Suprapubic skin (tissue), 4 donors: ENCODE results near the gene ZNF124. TPM values are rescaled to one million over a fixed set of nuclear protein-coding genes. Genes with fewer than 3 reads are reported as not detected.
"Not testable (repeated sequence)": the region's sequence is repeated elsewhere in the genome, so short reads cannot be mapped to it uniquely, and the experiment has no call there.

Experiments used
- DNase-seq, 2 donors: peaks; one replicate each; pipeline ENCODE4 v3.0.0-alpha.2; 2019; ENCODE audit warnings: low spot score in 2 of 2
- H3K27ac ChIP-seq: fragments of 200-600 bp; sonication (generic); one replicate; pipeline ENCODE4 v1.5.1; 2019
- H3K27me3 ChIP-seq: fragments of 200-600 bp; sonication (generic); one replicate; pipeline ENCODE4 v1.5.1; 2019
- H3K36me3 ChIP-seq: fragments of 200-600 bp; sonication (generic); one replicate; pipeline ENCODE4 v1.5.1; 2019
- H3K4me1 ChIP-seq: fragments of 200-600 bp; sonication (generic); one replicate; pipeline ENCODE4 v1.5.1; 2019
- H3K4me3 ChIP-seq: fragments of 200-600 bp; sonication (generic); one replicate; pipeline ENCODE4 v1.5.1; 2019; ENCODE audit warnings: mild to moderate bottlenecking
- H3K9me3 ChIP-seq: fragments of 200-600 bp; sonication (generic); one replicate; pipeline ENCODE4 v1.5.1; 2019
- CTCF ChIP-seq, 2 donors: fragments of 200-600 bp in 1 of 2; fragments of 450-650 bp in 1 of 2; sonication (generic) in 1 of 2; IDR thresholded peaks; one replicate each; pipeline ENCODE4 v1.5.1; 2016 to 2019; ENCODE audit warnings: antibody characterized with exemption in 2 of 2, mild to moderate bottlenecking in 1 of 2, moderate library complexity in 1 of 2
- EP300 ChIP-seq: sonication (generic); formaldehyde crosslinking; IDR thresholded peaks from one replicate; pipeline ENCODE4 v1.6.1; 2017; ENCODE audit warnings: antibody characterized with exemption
- POLR2A ChIP-seq, 2 donors: fragments of 450-650 bp; IDR thresholded peaks; one replicate each; pipeline ENCODE4 v1.6.1; 2017; ENCODE audit warnings: antibody characterized with exemption in 2 of 2, mild to moderate bottlenecking in 2 of 2, moderate library complexity in 2 of 2
- POLR2AphosphoS5 ChIP-seq, 3 donors: sonication (generic); formaldehyde crosslinking; IDR thresholded peaks; one replicate each; pipeline ENCODE4 v1.6.1; 2017; ENCODE audit warnings: antibody characterized with exemption in 3 of 3
- WGBS: methylation state at CpG from one replicate; pipeline ENCODE4 v1.1.5; 2018; 5-methylcytosine and 5-hydroxymethylcytosine counted together
- total RNA-seq, 4 donors: library from RNA; depleted of rRNA; stranded (reverse); fragments of >200 nt; gene quantifications; one replicate each; pipeline ENCODE4 v1.1.0, GENCODE V29; 2016

Gene ZNF124
- total RNA-seq = 10 to 100 TPM; 12.6 to 15.1 (median 14.4) TPM

DNA sequence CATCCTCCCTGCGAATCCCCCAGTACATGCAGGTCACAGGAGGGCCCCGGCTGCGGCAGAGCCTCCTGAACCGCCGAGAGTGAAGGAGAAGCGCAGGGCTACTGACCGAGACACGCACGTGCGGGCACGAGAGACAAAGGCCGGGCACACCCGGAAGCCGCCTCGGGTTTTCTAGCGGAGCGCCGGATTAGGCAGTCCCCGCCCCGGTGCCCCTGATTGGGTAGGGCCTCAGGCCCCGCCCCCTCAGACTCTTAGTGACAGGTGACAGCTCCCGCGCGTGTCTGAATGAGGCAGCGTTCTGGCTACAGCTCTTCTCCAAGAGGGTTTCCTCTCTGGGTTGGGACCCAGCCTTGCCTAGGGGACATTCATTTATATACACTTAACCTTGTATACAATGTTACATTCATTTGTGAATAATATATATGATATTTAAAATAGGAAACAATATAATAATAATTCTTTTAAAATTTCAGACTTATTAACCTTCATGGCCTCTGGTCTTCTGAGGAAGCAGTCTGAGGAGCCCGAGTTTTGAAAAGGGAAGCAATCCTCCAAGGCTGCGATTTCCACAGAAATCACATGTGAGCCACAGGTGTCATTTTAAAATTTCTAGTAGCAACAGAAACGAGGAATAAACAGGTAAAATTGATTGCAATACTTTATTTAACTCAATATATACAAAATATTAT lies at the start of gene ZNF124:
TSS of gene ZNF124 (minus strand) at position 146 of the 689 bp plus-strand sequence. CDS start at position 3, 143 bp downstream.
- not testable (repeated sequence) for H3K4me3 ChIP-seq, H3K27me3 ChIP-seq, DNase-seq, H3K9me3 ChIP-seq, H3K27ac ChIP-seq, H3K4me1 ChIP-seq, H3K36me3 ChIP-seq
- WGBS = 28% methylated on average over 4 of the region's 28 CpGs

- not testable (repeated sequence) for H3K9me3 ChIP-seq, H3K4me1 ChIP-seq, DNase-seq, H3K36me3 ChIP-seq, H3K27ac ChIP-seq, H3K27me3 ChIP-seq, H3K4me3 ChIP-seq
- WGBS = 100% methylated on average over 1 of the region's 30 CpGs
Measured at GRCh38 chr1:247220280-247220679, 48.5 kb upstream of the ZNF124 start.

DNA sequence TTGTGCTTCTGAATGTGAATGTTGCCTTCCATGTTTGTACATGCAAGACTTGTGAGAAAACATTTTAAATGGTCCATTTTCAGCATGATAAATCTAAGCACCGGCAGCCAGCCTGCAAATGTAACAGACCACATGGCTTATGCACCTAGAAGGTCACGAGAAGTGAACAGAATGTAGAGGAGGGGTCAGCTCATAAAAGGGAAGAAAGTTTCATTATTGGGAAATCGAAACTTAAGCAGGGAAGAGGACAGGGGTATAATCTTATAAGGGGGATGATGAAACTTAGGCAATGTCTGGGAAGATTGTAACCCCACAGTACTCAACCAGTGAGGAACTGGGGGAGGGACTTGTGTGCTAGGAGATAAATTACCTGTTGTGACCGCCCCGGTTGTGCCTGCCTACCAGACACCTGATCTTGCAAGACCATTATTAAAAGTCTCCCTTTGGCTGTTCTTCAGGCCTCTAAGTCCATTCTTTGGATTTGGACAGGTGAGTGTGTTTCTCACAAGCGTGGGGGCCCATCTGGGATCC lies 46.4 kb upstream of the ZNF124 start:
- TF ChIP-seq EP300 (no peak), POLR2AphosphoS5 (IDR thresholded peaks at IDR 0.05) (no peak), CTCF (IDR thresholded peaks at IDR 0.05) (no peak), POLR2A (IDR thresholded peaks at IDR 0.05) (no peak)
- WGBS = 79% methylated on average over 6 of the region's 6 CpGs
- H3K27me3 ChIP-seq = peaks cover 2% of the 10 kb centered on the region
- no peaks in the 10 kb centered on the region for H3K4me1 ChIP-seq
- no peaks in the 10 kb centered on the region for H3K36me3 ChIP-seq
- no peak for DNase-seq
- H3K27ac ChIP-seq = no peak overlapping the region
- H3K4me3 ChIP-seq = no peak overlapping the region
- H3K9me3 ChIP-seq = no peaks in the 10 kb centered on the region

- Histone ChIP-seq H3K27me3 (peaks cover 2% of the 10 kb centered on the region), H3K4me1 (no peaks in the 10 kb centered on the region), H3K4me3 (no peak overlapping the region), H3K36me3 (no peaks in the 10 kb centered on the region), H3K9me3 (no peaks in the 10 kb centered on the region), H3K27ac (no peak overlapping the region)
- WGBS = 52% methylated on average over 3 of the region's 3 CpGs
- DNase-seq = no peak
- TF ChIP-seq POLR2AphosphoS5 (IDR thresholded peaks at IDR 0.05) (no peak), EP300 (no peak), POLR2A (IDR thresholded peaks at IDR 0.05) (no peak), CTCF (IDR thresholded peaks at IDR 0.05) (no peak)
Measured at GRCh38 chr1:247216261-247216660, 44.4 kb upstream of the ZNF124 start.

DNA sequence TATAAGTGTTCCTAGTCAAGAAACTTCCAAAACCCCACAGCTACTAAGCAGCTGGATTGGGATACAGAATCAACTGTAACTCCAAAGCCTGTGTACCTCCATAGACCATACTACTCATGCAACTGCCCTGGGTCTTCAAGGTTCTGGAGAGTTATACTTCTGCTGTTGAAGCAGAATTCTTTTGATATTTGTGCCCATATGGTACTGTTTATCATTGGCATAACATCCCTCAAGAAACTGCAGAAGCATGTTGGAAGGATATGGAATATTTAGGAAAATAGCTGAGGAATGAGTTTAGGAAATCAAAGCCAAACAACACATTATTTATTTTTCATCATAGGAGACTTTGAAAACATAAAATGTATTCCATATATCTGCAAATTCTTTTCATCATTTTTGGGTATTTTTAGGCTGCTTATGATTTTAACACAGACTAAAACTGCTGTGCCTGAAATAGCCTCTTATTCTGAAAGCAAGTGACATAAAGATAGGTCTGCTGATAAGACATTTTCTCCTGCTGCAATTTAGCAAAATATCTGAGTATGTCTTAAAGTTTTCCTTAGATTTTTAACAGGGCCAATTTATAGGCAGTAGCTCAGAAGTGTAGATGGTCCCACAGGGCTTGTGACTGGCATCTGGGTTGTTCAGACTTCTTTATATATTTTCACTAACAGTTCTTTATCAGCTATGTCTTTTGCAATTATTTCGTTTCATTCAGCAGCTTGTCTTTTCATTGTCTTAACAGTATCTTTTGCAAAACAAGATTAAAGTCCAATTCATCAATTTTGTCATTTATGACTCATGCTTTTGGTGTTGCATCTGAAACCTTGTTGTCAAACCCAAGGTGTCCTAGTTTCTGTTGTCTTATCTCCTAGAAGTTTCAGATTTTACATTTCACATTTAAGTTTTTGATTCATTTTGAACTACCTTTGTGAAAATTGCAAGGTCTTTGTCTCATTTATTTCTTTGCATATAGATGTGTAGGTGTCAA lies 41.1 kb upstream of the ZNF124 start:
- peaks cover 2% of the 10 kb centered on the region for H3K27me3 ChIP-seq
- DNase-seq = no peak

More for the DNA sequence above, 41.1 kb upstream of the ZNF124 start:
- 47% methylated on average over 1 of the region's 1 CpG for whole genome bisulfite sequencing
- peaks cover 20% of the 10 kb centered on the region for H3K4me1 ChIP-seq
- no peak overlapping the region for H3K4me3 ChIP-seq
- no peak for TF ChIP-seq CTCF (IDR thresholded peaks at IDR 0.05)
- TF ChIP-seq EP300 = no peak
- TF ChIP-seq POLR2AphosphoS5 (IDR thresholded peaks at IDR 0.05) = no peak
- no peak for TF ChIP-seq POLR2A (IDR thresholded peaks at IDR 0.05)
- H3K36me3 ChIP-seq = no peaks in the 10 kb centered on the region
- no peaks in the 10 kb centered on the region for H3K9me3 ChIP-seq
- no peak overlapping the region for H3K27ac ChIP-seq
